HG02610 (cell line): ENCODE data around the gene ERICH2.

Experiments used
- ATAC-seq: cut with Tn5 transposase; IDR thresholded peaks from one replicate; pipeline ENCODE4 v1.9.1; 2021; ENCODE audit warnings: mild to moderate bottlenecking, moderate library complexity; ENCODE audit not compliant: unreplicated experiment

ERICH2 gene

GRCh38 chr2:170816504-170817092, 46.4 kb downstream of the ERICH2 start, which contains the start of gene GAD1:
Gene GAD1, plus strand, starts transcription at chr2:170816887. Its CDS starts 1,705 bp downstream, at chr2:170818592.
- peak; percentile 59 for ATAC-seq

- ATAC-seq: peak; percentile 5
Measured at GRCh38 chr2:170817093-170818035, 47.2 kb downstream of the ERICH2 start.

- no peak for ATAC-seq
Measured at GRCh38 chr2:170818036-170818751, 48.0 kb downstream of the ERICH2 start.

GRCh38 chr2:170818752-170819470, 48.7 kb downstream of the ERICH2 start:
- no peak for ATAC-seq

- no peak for ATAC-seq
Measured at GRCh38 chr2:170819680-170820664, 49.8 kb downstream of the ERICH2 start.

- peak; percentile 47 for ATAC-seq
Measured at GRCh38 chr2:170820757-170821530, 50.8 kb downstream of the ERICH2 start.

GRCh38 chr2:170821531-170822289, 51.5 kb downstream of the ERICH2 start:
- no peak for ATAC-seq

- no peak for ATAC-seq
Measured at GRCh38 chr2:170822290-170823087, 52.3 kb downstream of the ERICH2 start.

GRCh38 chr2:170823088-170823897, 53.1 kb downstream of the ERICH2 start:
- no peak for ATAC-seq

- no peak for ATAC-seq
Measured at GRCh38 chr2:170823898-170824215, 53.7 kb downstream of the ERICH2 start.

GRCh38 chr2:170824526-170825015, 54.4 kb downstream of the ERICH2 start:
- ATAC-seq: no peak

GRCh38 chr2:170827841-170828532, 57.8 kb downstream of the ERICH2 start:
- no peak for ATAC-seq

GRCh38 chr2:170828533-170828916, 58.3 kb downstream of the ERICH2 start:
- no peak for ATAC-seq

- ATAC-seq: no peak
Measured at GRCh38 chr2:170829036-170829435, 58.9 kb downstream of the ERICH2 start.

GRCh38 chr2:170830166-170830565, 60.0 kb downstream of the ERICH2 start:
- ATAC-seq: no peak

- ATAC-seq: no peak
Measured at GRCh38 chr2:170831115-170831514, 60.9 kb downstream of the ERICH2 start.
